Lung (tissue), 12 donors: ENCODE data around the gene RASL11B. TPM values are rescaled to one million over a fixed set of nuclear protein-coding genes. Genes with fewer than 3 reads are reported as not detected.

ENCODE experiments used
- ATAC-seq: fragments of 200-7000 bp; cut with Tn5 transposase; one replicate; pipeline ENCODE4 v1.9.1; 2020; ENCODE audit warnings: moderate number of reproducible peaks; ENCODE audit not compliant: insufficient read depth, low FRiP score
- DNase-seq, 3 donors: peaks; one replicate each; pipeline ENCODE4 v3.0.0-alpha.2; 2013 to 2017
- H3K27ac ChIP-seq, 2 donors: one replicate each; pipeline ENCODE4 v1.5.1; 2013; ENCODE audit warnings: mild to moderate bottlenecking in 2 of 2, moderate library complexity in 2 of 2, control low read depth in 1 of 2, inconsistent platforms in 1 of 2, low read depth in 1 of 2, low read length in 1 of 2
- H3K27me3 ChIP-seq, 3 donors: one replicate each; pipeline ENCODE4 v1.5.1; 2013; ENCODE audit warnings: low read length in 2 of 3; ENCODE audit not compliant: control insufficient read depth in 3 of 3, insufficient read depth in 3 of 3
- H3K36me3 ChIP-seq, 4 donors: one replicate each; pipeline ENCODE4 v1.5.1; 2013; ENCODE audit warnings: low read length in 4 of 4, mild to moderate bottlenecking in 1 of 4, moderate library complexity in 1 of 4; ENCODE audit not compliant: control insufficient read depth in 4 of 4, insufficient read depth in 4 of 4
- H3K4me1 ChIP-seq, 5 donors: one replicate each; pipeline ENCODE4 v1.5.1; 2013; ENCODE audit warnings: low read length in 5 of 5, mild to moderate bottlenecking in 2 of 5, moderate library complexity in 1 of 5; ENCODE audit not compliant: control insufficient read depth in 5 of 5, insufficient read depth in 5 of 5
- H3K4me3 ChIP-seq: one replicate; pipeline ENCODE4 v1.5.1; 2013; ENCODE audit warnings: mild to moderate bottlenecking, control low read depth, moderate library complexity
- H3K9ac ChIP-seq, 2 donors: one replicate each; pipeline ENCODE4 v1.5.1; 2013; ENCODE audit warnings: low read length in 2 of 2, control low read depth in 1 of 2; ENCODE audit not compliant: insufficient read depth in 1 of 2
- H3K9me3 ChIP-seq, 4 donors: one replicate each; pipeline ENCODE4 v1.5.1; 2013; ENCODE audit warnings: low read length in 3 of 4, mild to moderate bottlenecking in 1 of 4, moderate library complexity in 1 of 4; ENCODE audit not compliant: control insufficient read depth in 4 of 4, insufficient read depth in 3 of 4
- CTCF ChIP-seq: IDR thresholded peaks from 2 replicates; pipeline ENCODE4 v1.5.1; 2012; ENCODE audit warnings: mild to moderate bottlenecking; ENCODE audit errors: control extremely low read depth, extremely low read depth
- WGBS, 2 donors: extraction: QIAGEN DNeasy Blood & Tissue Kit; methylation state at CpG; one replicate each; pipeline ENCODE4 v1.1.7; 2013; 5-methylcytosine and 5-hydroxymethylcytosine counted together
- polyA plus RNA-seq, 2 donors: library from polyadenylated mRNA; stranded (reverse); fragments of 200-250 nt; gene quantifications; one replicate each; pipeline ENCODE4 v1.2.1, GENCODE V29; 2013
- total RNA-seq, 2 donors: library from RNA; depleted of rRNA in 1 of 2; stranded (reverse); fragments of >200 nt in 1 of 2; gene quantifications; one replicate each; pipeline ENCODE4 v1.2.1, GENCODE V29; 2014 to 2021
- donor health status: control.
- donor health status: control.
- donor health status: Bipolar disorder and iron deficiency.
- donor health status: healthy.
- donor health status: DM: yes; HTN: yes; CAD: no.

Gene RASL11B
- total and polyA plus RNA-seq, 4 donors: 1.0 to 5.7 (median 1.7) TPM

- no peak for TF ChIP-seq CTCF
- H3K4me3 ChIP-seq: no peak overlapping the region
- DNase-seq: no peak
- ATAC-seq: no peak
- peaks cover 0 to 2% (median 0%) of the 10 kb centered on the region in 4 donors for H3K9me3 ChIP-seq
- H3K9ac ChIP-seq: no peak overlapping the region
- H3K36me3 ChIP-seq: peaks cover 0 to 21% (median 7%) of the 10 kb centered on the region in 4 donors
- H3K4me1 ChIP-seq: peaks cover 15 to 69% (median 35%) of the 10 kb centered on the region in 5 donors
- no peaks in the 10 kb centered on the region for H3K27me3 ChIP-seq
- WGBS, 2 donors: 97 to 98% methylated on average over 4 of the region's 4 CpGs
- no peak overlapping the region for H3K27ac ChIP-seq
Observed at GRCh38 chr4:52867163-52867562, 5.0 kb downstream of the RASL11B start.

- H3K9ac ChIP-seq: no peak overlapping the region
- H3K4me1 ChIP-seq: peaks cover 13 to 63% (median 35%) of the 10 kb centered on the region in 5 donors
- peaks cover 0 to 2% (median 0%) of the 10 kb centered on the region in 4 donors for H3K9me3 ChIP-seq
- peak overlapping the region in 1 of 2 donors; percentile 2 for H3K27ac ChIP-seq
- peaks cover 0 to 21% (median 7%) of the 10 kb centered on the region in 4 donors for H3K36me3 ChIP-seq
- H3K4me3 ChIP-seq: no peak overlapping the region
- TF ChIP-seq CTCF: no peak
- WGBS, 2 donors: 61 to 74% methylated on average over 8 of the region's 8 CpGs
- ATAC-seq: no peak
- DNase-seq: peak; percentile 30 to 71 (median 56)
- H3K27me3 ChIP-seq: no peaks in the 10 kb centered on the region
Observed at GRCh38 chr4:52868133-52868532, 6.0 kb downstream of the RASL11B start.

DNA sequence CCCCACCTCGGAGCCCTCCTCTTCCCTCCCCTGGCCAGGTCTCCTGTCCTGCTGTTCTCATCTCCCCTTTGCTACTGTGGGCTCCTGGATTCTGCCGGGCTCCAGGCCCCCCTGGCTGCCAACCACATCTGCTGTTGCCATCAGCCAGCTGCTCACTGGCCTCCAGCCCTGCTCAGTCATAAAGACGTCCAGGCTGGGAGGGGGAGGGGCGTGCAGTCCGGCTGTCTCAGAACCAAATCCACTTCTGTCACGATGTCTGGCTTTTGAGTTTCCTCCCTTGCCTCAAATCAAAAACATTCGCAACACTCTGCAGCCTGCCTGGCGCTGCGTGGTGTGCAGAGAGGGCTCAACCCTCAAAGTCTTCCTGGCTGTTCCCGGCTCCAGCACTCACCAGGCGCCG is 7.1 kb downstream of the RASL11B start:
- Histone ChIP-seq H3K27ac (no peak overlapping the region), H3K27me3 (no peaks in the 10 kb centered on the region), H3K9ac (no peak overlapping the region), H3K36me3 (peaks cover 0 to 21% (median 7%) of the 10 kb centered on the region in 4 donors), H3K4me1 (peaks cover 9 to 53% (median 33%) of the 10 kb centered on the region in 5 donors), H3K9me3 (peaks cover 0 to 2% (median 0%) of the 10 kb centered on the region in 4 donors), H3K4me3 (no peak overlapping the region)
- TF ChIP-seq CTCF: no peak
- peak; percentile 84 to 90 (median 85) for DNase-seq
- ATAC-seq: no peak
- 73 to 81% methylated on average over 12 of the region's 12 CpGs for WGBS, 2 donors

GRCh38 chr4:52869656-52870055 is 7.5 kb downstream of the RASL11B start:
- no peak for TF ChIP-seq CTCF
- H3K4me1 ChIP-seq: peaks cover 9 to 48% (median 29%) of the 10 kb centered on the region in 5 donors
- DNase-seq: no peak
- no peak for ATAC-seq
- peaks cover 0 to 21% (median 7%) of the 10 kb centered on the region in 4 donors for H3K36me3 ChIP-seq
- H3K27ac ChIP-seq: no peak overlapping the region
- H3K27me3 ChIP-seq: no peaks in the 10 kb centered on the region
- 84 to 91% methylated on average over 1 of the region's 1 CpG for WGBS, 2 donors
- H3K9me3 ChIP-seq: peaks cover 0 to 2% (median 0%) of the 10 kb centered on the region in 4 donors
- no peak overlapping the region for H3K9ac ChIP-seq
- no peak overlapping the region for H3K4me3 ChIP-seq
